Measurements from ENCODE around the gene EMC6.

DNA sequence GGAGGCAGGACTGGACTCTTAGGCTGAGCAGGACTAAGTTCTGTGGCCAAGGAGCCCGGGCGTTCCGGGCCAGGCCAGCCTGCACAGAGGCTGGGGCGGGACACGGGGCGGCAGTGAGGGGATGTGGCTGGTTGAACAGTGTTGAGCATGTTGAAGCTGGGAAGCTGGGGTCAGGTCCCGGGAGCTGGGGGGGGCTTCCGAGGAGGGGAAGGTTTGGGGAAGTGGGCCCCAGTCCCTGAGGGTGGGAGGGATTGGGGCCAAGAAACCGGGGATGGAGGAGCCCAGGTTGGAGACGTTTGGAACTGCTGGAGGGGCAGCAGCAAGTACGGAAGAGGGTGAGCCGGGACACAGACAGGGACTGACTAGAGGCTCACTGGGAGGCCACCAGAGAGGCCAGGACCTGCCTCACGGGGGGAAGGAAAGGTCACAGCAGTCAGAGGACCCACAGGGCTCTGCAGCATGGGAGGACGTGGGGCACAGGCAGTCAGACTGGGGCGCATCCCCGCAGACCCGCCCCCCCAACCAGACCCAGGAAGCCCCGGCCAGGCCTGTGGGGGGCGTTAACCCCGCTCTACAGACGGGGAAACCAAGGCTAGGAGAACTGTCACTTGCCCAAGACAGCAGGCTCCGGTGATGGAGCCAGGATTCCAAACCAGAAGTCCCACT lies 9.7 kb upstream of the EMC6 start:
- TF ChIP-seq, protein P1, sequence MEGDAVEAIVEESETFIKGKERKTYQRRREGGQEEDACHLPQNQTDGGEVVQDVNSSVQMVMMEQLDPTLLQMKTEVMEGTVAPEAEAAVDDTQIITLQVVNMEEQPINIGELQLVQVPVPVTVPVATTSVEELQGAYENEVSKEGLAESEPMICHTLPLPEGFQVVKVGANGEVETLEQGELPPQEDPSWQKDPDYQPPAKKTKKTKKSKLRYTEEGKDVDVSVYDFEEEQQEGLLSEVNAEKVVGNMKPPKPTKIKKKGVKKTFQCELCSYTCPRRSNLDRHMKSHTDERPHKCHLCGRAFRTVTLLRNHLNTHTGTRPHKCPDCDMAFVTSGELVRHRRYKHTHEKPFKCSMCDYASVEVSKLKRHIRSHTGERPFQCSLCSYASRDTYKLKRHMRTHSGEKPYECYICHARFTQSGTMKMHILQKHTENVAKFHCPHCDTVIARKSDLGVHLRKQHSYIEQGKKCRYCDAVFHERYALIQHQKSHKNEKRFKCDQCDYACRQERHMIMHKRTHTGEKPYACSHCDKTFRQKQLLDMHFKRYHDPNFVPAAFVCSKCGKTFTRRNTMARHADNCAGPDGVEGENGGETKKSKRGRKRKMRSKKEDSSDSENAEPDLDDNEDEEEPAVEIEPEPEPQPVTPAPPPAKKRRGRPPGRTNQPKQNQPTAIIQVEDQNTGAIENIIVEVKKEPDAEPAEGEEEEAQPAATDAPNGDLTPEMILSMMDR (IDR thresholded peaks at IDR 0.05): no peak
- TF ChIP-seq POLR2A (IDR thresholded peaks at IDR 0.05): no peak
- TF ChIP-seq POLR2AphosphoS5 (IDR thresholded peaks at IDR 0.05): no peak
